ENCODE results near the gene DNAJC5G. TPM values are rescaled to one million over a fixed set of nuclear protein-coding genes. Genes with fewer than 3 reads are reported as not detected.

Gene DNAJC5G
- total RNA-seq, 5 donors from 2014 or later (not counting 1 experiment from before 2014, with no cell fraction given): not detected

DNA sequence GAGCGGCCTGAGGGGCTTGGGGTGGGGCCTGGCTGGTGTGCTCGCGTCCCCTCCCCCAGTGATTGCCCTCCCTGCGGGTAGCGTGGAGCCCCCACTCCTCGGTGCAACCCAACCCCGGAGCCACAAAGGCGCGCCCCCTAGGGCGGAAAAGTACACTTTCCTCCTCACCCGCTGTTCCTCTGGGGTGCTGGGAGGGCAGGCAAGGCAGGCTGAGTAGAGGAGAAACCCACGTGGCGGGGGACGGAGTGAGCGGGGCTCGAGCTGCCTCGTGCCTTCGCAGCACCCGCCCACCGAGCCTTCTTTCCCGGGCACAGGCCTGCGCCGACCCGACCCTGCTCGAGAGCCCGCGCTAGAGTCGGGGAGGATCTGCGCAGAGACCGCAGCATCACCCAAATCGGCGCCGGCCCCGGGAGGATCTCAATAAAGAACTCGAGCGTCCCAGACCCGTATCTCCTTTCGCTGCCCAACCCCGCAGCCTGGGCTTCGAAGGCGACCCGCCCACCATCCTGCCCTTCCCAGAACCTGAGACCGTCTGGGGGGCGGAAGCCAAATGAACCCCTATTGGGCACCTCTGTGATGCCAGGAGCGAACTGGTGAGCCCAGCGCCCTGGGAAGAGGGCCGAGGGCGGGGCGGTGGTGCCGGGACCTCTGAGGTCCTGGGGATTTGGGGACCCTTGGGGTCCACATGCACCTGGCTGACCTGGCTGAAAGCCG, 31.5 kb downstream of the DNAJC5G start:
- H3K27me3 Mint-ChIP-seq: peaks cover 14 to 25% of the 10 kb centered on the region in 2 donors
- Histone ChIP-seq H3K4me3 (ENCODE audit: control insufficient read depth in 1 of 2, extremely low read depth in 1 of 2, low read length in 1 of 2) (peak overlapping the region; percentile 32 to 53), H3K9me3 (no peaks in the 10 kb centered on the region), H3K27ac (ENCODE audit: low read length) (no peak overlapping the region), H3K4me1 (ENCODE audit: control insufficient read depth in 1 of 2, extremely low read depth in 1 of 2, insufficient read depth in 2 of 2, low read length in 2 of 2) (peaks cover 0 to 22% of the 10 kb centered on the region in 2 experiments), H3K36me3 (ENCODE audit: control insufficient read depth in 2 of 2, extremely low read depth in 1 of 2, insufficient read depth in 1 of 2, low read length in 1 of 2) (peaks cover 5 to 13% of the 10 kb centered on the region in 2 donors), H3K27me3 (replicated peaks in 1 of 2; ENCODE audit: control insufficient read depth in 2 of 2, extremely low read depth in 1 of 2, insufficient read depth in 2 of 2, low read length in 1 of 2) (peaks cover 2 to 39% of the 10 kb centered on the region in 2 experiments)
- ChIA-PET POLR2A (no interaction called here), CTCF (no interaction called here)
- peak overlapping the region; percentile 21 to 71 (median 56) for H3K4me3 Mint-ChIP-seq
- DNase-seq: peak in 18 of 35 experiments; percentile 5 to 43 (median 24)
- peaks cover 6 to 15% (median 7%) of the 10 kb centered on the region in 3 donors for H3K4me1 Mint-ChIP-seq
- ATAC-seq (replicated peaks in 1 of 4): peak; percentile 39 to 66 (median 46)
- WGBS (ENCODE audit: insufficient coverage): 7% methylated on average over 48 of the region's 51 CpGs
- H3K27ac Mint-ChIP-seq: no peak overlapping the region
- H3K9me3 Mint-ChIP-seq: no peaks in the 10 kb centered on the region
- H3K36me3 Mint-ChIP-seq: peaks cover 14% of the 10 kb centered on the region

DNA sequence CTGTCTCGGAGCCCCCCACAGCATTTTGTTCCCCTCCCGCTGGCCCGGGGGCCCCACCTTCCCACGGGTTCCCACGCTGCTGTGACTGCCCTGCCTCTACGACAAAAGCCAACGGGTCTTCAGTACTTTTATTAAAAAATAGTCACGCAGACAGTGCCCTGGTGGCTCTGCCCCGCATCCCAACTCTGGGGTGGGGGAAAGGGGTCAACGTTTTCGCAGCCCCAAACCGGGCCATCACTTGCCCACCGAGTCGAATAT, 32.0 kb downstream of the DNAJC5G start:
- Mint-ChIP-seq H3K27me3 (peaks cover 14 to 25% of the 10 kb centered on the region in 2 donors), H3K4me1 (peaks cover 6 to 15% (median 7%) of the 10 kb centered on the region in 3 donors), H3K27ac (no peak overlapping the region), H3K9me3 (no peaks in the 10 kb centered on the region), H3K36me3 (peaks cover 18% of the 10 kb centered on the region), H3K4me3 (peak overlapping the region in 2 of 3 donors; percentile 36 to 71)
- H3K9me3 ChIP-seq: no peaks in the 10 kb centered on the region
- ATAC-seq (replicated peaks in 1 of 4) (no peak), DNase-seq (no peak)
- no peak overlapping the region for H3K27ac ChIP-seq (ENCODE audit: low read length)
- peak overlapping the region in 1 of 2 donors; percentile 17 for H3K4me3 ChIP-seq (ENCODE audit: control insufficient read depth in 1 of 2, extremely low read depth in 1 of 2, low read length in 1 of 2)
- H3K36me3 ChIP-seq (ENCODE audit: control insufficient read depth in 2 of 2, extremely low read depth in 1 of 2, insufficient read depth in 1 of 2, low read length in 1 of 2): peaks cover 5 to 13% of the 10 kb centered on the region in 2 donors
- 20% methylated on average over 13 of the region's 14 CpGs for WGBS (ENCODE audit: insufficient coverage)
- CTCF ChIA-PET: no interaction called here
- POLR2A ChIA-PET: no interaction called here
- peaks cover 0 to 22% of the 10 kb centered on the region in 2 experiments for H3K4me1 ChIP-seq (ENCODE audit: control insufficient read depth in 1 of 2, extremely low read depth in 1 of 2, insufficient read depth in 2 of 2, low read length in 2 of 2)
- peaks cover 2 to 39% of the 10 kb centered on the region in 2 experiments for H3K27me3 ChIP-seq (replicated peaks in 1 of 2; ENCODE audit: control insufficient read depth in 2 of 2, extremely low read depth in 1 of 2, insufficient read depth in 2 of 2, low read length in 1 of 2)

DNA sequence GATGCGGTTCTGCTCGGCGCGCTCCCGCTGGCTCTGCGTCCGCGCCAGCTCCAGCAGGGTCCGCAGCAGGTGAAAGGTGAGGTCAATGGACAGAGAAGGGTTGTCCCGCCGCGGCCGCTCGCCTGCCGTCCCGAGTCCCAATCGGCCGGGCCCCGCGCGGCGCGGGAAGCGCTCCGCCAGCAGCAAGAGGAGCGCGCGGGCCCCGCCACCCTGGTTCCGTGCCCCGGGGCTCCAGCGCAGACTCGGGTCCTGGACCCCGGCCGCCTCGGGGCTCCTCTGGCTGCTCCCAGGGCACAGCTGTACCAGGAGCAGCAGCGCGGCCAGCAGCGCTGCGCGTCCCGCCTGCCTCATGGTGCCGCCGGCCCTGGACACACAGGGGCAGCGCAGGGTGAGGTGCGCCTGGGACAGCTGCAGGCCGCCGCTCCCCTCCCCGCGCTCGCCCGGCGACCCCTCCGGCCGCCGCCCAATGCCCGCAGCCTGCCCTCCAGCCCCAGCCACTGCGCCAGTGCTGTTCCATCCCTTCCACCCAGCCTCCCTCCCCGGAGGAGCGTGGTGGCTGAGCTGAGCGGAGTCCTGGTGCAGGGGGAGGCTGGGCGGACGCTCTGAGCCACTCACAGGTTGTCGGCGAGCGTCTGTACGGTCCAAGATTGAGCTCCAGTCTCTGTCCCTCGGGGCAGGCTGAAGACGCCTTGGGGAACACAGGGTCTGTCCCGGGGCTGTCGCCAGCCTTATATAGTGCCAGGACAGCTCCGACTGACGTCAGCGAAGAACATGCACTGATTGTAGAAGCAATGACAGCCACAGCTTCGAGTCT, 32.5 kb downstream of the DNAJC5G start:
- H3K27ac Mint-ChIP-seq: no peak overlapping the region
- ATAC-seq (replicated peaks in 1 of 4): no peak
- H3K36me3 Mint-ChIP-seq: peaks cover 23% of the 10 kb centered on the region

DNA sequence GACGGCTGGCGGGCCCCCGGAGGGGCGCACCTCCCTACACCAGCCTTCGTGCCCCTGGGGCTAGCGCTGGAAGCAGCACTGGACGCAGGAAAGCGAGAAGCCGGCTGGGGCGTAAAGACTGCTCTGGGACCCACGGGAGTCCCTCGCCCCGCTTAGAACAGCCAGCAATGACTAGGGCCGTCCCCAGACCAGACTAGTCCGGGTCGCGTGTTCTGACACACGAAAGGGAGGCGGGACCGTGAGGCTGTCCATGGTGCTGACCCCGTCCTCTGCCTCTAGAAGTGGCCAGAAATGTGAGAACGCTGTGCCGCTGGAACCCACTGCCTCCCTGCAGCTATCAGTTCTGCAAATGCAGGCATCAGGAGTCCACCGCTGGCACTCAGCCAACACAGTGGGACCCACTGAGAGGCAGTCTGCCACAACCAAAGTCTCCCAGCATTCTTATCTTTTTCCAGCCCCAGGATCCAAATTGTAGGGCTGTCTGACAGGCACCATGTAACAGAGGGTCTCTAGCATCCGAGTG, 33.2 kb downstream of the DNAJC5G start, which contains the start of gene UCN:
TSS of gene UCN (minus strand) at position 87 of the 523 bp plus-strand sequence. CDS start 550 bp downstream, outside the sequence.
- POLR2A ChIA-PET: no interaction called here
- H3K27ac Mint-ChIP-seq: no peak within 1 kb of the TSS
- H3K27me3 ChIP-seq (replicated peaks in 1 of 2; ENCODE audit: control insufficient read depth in 2 of 2, extremely low read depth in 1 of 2, insufficient read depth in 2 of 2, low read length in 1 of 2): peaks cover 2 to 39% of the 10 kb centered on the region in 2 experiments
- H3K27me3 Mint-ChIP-seq: peaks cover 14 to 25% of the 10 kb centered on the region in 2 donors
- no peaks in the 10 kb centered on the region for H3K9me3 ChIP-seq
- DNase-seq (peak in 1 of 35 experiments; percentile 7), ATAC-seq (replicated peaks in 1 of 4) (no peak)
- H3K9me3 Mint-ChIP-seq: no peaks in the 10 kb centered on the region
- peaks cover 0 to 19% of the 10 kb centered on the region in 2 experiments for H3K4me1 ChIP-seq (ENCODE audit: control insufficient read depth in 1 of 2, extremely low read depth in 1 of 2, insufficient read depth in 2 of 2, low read length in 2 of 2)
- peaks cover 5 to 13% of the 10 kb centered on the region in 2 donors for H3K36me3 ChIP-seq (ENCODE audit: control insufficient read depth in 2 of 2, extremely low read depth in 1 of 2, insufficient read depth in 1 of 2, low read length in 1 of 2)
- peaks cover 25% of the 10 kb centered on the region for H3K36me3 Mint-ChIP-seq
- CTCF ChIA-PET: interaction anchor here in 1 of 2 donors (0.6 kb wide), 1 partner anchor 29 kb away, joined by 3 read pairs; no protein-coding TSS in a partner anchor
- H3K4me3 Mint-ChIP-seq: peak within 1 kb of the TSS in 2 of 3 donors; percentile 36 to 71
- 95% methylated on average over 25 of the region's 25 CpGs for WGBS (ENCODE audit: insufficient coverage)
- H3K4me3 ChIP-seq (ENCODE audit: control insufficient read depth in 1 of 2, extremely low read depth in 1 of 2, low read length in 1 of 2): peak within 1 kb of the TSS in 1 of 2 donors; percentile 17
- no peak within 1 kb of the TSS for H3K27ac ChIP-seq (ENCODE audit: low read length)
- peaks cover 0 to 11% (median 4%) of the 10 kb centered on the region in 3 donors for H3K4me1 Mint-ChIP-seq

More for the DNA sequence above, 32.5 kb downstream of the DNAJC5G start:
- Mint-ChIP-seq H3K4me1 (peaks cover 5 to 14% (median 7%) of the 10 kb centered on the region in 3 donors), H3K9me3 (no peaks in the 10 kb centered on the region), H3K27me3 (peaks cover 14 to 25% of the 10 kb centered on the region in 2 donors), H3K4me3 (peak overlapping the region in 2 of 3 donors; percentile 36 to 71)
- H3K4me3 ChIP-seq (ENCODE audit: control insufficient read depth in 1 of 2, extremely low read depth in 1 of 2, low read length in 1 of 2): peak overlapping the region in 1 of 2 donors; percentile 17
- no peak overlapping the region for H3K27ac ChIP-seq (ENCODE audit: low read length)
- POLR2A ChIA-PET: no interaction called here
- H3K4me1 ChIP-seq (ENCODE audit: control insufficient read depth in 1 of 2, extremely low read depth in 1 of 2, insufficient read depth in 2 of 2, low read length in 2 of 2): peaks cover 0 to 23% of the 10 kb centered on the region in 2 experiments
- no peak for DNase-seq
- peaks cover 5 to 13% of the 10 kb centered on the region in 2 donors for H3K36me3 ChIP-seq (ENCODE audit: control insufficient read depth in 2 of 2, extremely low read depth in 1 of 2, insufficient read depth in 1 of 2, low read length in 1 of 2)
- 50% methylated on average over 69 of the region's 75 CpGs for WGBS (ENCODE audit: insufficient coverage)
- H3K9me3 ChIP-seq: no peaks in the 10 kb centered on the region
- H3K27me3 ChIP-seq (replicated peaks in 1 of 2; ENCODE audit: control insufficient read depth in 2 of 2, extremely low read depth in 1 of 2, insufficient read depth in 2 of 2, low read length in 1 of 2): peaks cover 2 to 39% of the 10 kb centered on the region in 2 experiments
- CTCF ChIA-PET: interaction anchor here in 1 of 2 donors (0.6 kb wide), 1 partner anchor 28 kb away, joined by 3 read pairs; no protein-coding TSS in a partner anchor

DNA sequence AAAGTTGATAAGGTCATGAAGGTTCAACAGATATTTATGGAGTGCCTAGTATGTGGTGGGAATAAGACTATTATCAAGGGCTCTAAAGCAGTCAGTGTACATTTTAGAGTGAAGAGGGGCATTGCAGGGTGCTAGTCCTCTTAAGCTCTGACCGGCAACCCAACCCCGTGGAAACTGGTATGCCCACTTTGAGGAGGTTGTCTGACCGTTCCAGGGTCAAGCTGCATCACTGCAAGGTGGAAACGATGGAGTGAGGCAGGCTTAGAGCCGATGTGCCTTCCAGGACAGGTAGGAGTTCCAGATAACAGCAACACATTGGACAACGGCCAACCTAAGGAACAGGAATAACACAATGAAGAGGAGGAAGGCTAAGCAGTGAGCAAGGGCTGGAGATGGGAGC, 34.4 kb downstream of the DNAJC5G start:
- ChIA-PET POLR2A (no interaction called here), CTCF (interaction anchor here in 1 of 2 donors (0.5 to 0.7 kb wide), 2 partner anchors 20 to 97 kb away, joined by 4 to 5 read pairs; no protein-coding TSS in a partner anchor)
- no peaks in the 10 kb centered on the region for H3K9me3 Mint-ChIP-seq
- DNase-seq: no peak
- H3K4me1 Mint-ChIP-seq: peaks cover 0 to 11% (median 4%) of the 10 kb centered on the region in 3 donors
- Histone ChIP-seq H3K36me3 (ENCODE audit: control insufficient read depth in 2 of 2, extremely low read depth in 1 of 2, insufficient read depth in 1 of 2, low read length in 1 of 2) (peaks cover 5 to 15% of the 10 kb centered on the region in 2 donors), H3K4me3 (ENCODE audit: control insufficient read depth in 1 of 2, extremely low read depth in 1 of 2, low read length in 1 of 2) (no peak overlapping the region), H3K27me3 (replicated peaks in 1 of 2; ENCODE audit: control insufficient read depth in 2 of 2, extremely low read depth in 1 of 2, insufficient read depth in 2 of 2, low read length in 1 of 2) (peaks cover 2 to 36% of the 10 kb centered on the region in 2 experiments), H3K9me3 (no peaks in the 10 kb centered on the region), H3K4me1 (ENCODE audit: control insufficient read depth in 1 of 2, extremely low read depth in 1 of 2, insufficient read depth in 2 of 2, low read length in 2 of 2) (peaks cover 0 to 19% of the 10 kb centered on the region in 2 experiments), H3K27ac (ENCODE audit: low read length) (no peak overlapping the region)
- peaks cover 25% of the 10 kb centered on the region for H3K36me3 Mint-ChIP-seq
- no peak for ATAC-seq (replicated peaks in 1 of 4)
- H3K27ac Mint-ChIP-seq: no peak overlapping the region
- WGBS (ENCODE audit: insufficient coverage): 97% methylated on average over 6 of the region's 6 CpGs
- peaks cover 9 to 21% of the 10 kb centered on the region in 2 donors for H3K27me3 Mint-ChIP-seq
- no peak overlapping the region for H3K4me3 Mint-ChIP-seq

DNA sequence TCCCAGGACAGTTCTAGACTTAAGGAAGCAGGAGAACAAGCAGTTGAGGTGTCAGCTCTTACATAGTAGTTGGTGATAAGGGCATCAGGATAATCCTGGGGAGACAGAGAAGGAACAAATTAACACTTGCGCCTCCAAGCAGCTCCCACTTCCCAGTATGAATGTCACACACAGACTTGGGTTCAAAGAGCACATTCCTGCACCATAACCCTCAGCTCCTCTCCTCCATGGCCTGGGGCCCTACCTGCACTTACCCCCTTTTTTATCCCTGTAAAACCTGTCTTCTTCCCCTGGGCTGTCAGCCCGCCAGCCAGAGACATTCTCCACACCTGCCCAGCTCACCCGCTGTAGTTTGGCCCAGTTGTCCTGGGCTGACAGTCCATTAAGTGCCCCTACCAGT, 36.9 kb downstream of the DNAJC5G start:
- Histone ChIP-seq H3K36me3 (ENCODE audit: control insufficient read depth in 2 of 2, extremely low read depth in 1 of 2, insufficient read depth in 1 of 2, low read length in 1 of 2) (peaks cover 15 to 21% of the 10 kb centered on the region in 2 donors), H3K27me3 (replicated peaks in 1 of 2; ENCODE audit: control insufficient read depth in 2 of 2, extremely low read depth in 1 of 2, insufficient read depth in 2 of 2, low read length in 1 of 2) (peaks cover 2 to 12% of the 10 kb centered on the region in 2 experiments), H3K4me1 (ENCODE audit: control insufficient read depth in 1 of 2, extremely low read depth in 1 of 2, insufficient read depth in 2 of 2, low read length in 2 of 2) (peaks cover 0 to 5% of the 10 kb centered on the region in 2 experiments), H3K4me3 (ENCODE audit: control insufficient read depth in 1 of 2, extremely low read depth in 1 of 2, low read length in 1 of 2) (no peak overlapping the region), H3K9me3 (no peaks in the 10 kb centered on the region), H3K27ac (ENCODE audit: low read length) (no peak overlapping the region)
- ATAC-seq (replicated peaks in 1 of 4) (no peak), DNase-seq (no peak)
- 100% methylated on average over 2 of the region's 3 CpGs for WGBS (ENCODE audit: insufficient coverage)
- Mint-ChIP-seq H3K4me3 (no peak overlapping the region), H3K27me3 (peaks cover 0 to 3% of the 10 kb centered on the region in 2 donors), H3K9me3 (no peaks in the 10 kb centered on the region), H3K4me1 (peaks cover 0 to 4% (median 4%) of the 10 kb centered on the region in 3 donors), H3K36me3 (peaks cover 25% of the 10 kb centered on the region), H3K27ac (no peak overlapping the region)
- CTCF ChIA-PET: no interaction called here
- POLR2A ChIA-PET: no interaction called here

Data from T-cell (primary cell).